GM12878 (cell line): ENCODE measurements around the gene PPP1R3E. TPM values are rescaled to one million over a fixed set of nuclear protein-coding genes. Genes with fewer than 3 reads are reported as not detected.

Source experiments
- ASH2L ChIP-seq: fragments of 300-600, 200-600 bp; sonication (generic); IDR thresholded peaks from 2 replicates; pipeline ENCODE4 v1.6.1; 2017; ENCODE audit warnings: low read depth, mild to moderate bottlenecking, borderline replicate concordance
- BMI1 ChIP-seq: fragments of 450-650 bp; IDR thresholded peaks from 2 replicates; pipeline ENCODE4 v1.6.1; 2016; ENCODE audit warnings: mild to moderate bottlenecking, moderate library complexity, borderline replicate concordance
- CHD1 ChIP-seq: IDR thresholded peaks from 2 replicates; pipeline ENCODE4 v1.6.1; 2012; ENCODE audit warnings: low read depth, low read length, improper control_type of control experiment
- CREM ChIP-seq: IDR thresholded peaks from 2 replicates; pipeline ENCODE4 v1.6.1; 2014; ENCODE audit warnings: antibody characterized with exemption, low read depth
- GATAD2B ChIP-seq: fragments of 450-650 bp; conservative IDR thresholded peaks from 2 replicates; pipeline ENCODE4 v1.6.1; 2017; ENCODE audit warnings: low read depth, mild to moderate bottlenecking, moderate library complexity
- HDAC6 ChIP-seq: fragments of 200-600 bp; sonication (generic); IDR thresholded peaks from one replicate; pipeline ENCODE4 v1.8.0; 2017; ENCODE audit warnings: antibody characterized with exemption; ENCODE audit not compliant: unreplicated experiment
- NR2F1 ChIP-seq: fragments of 450-650 bp; conservative IDR thresholded peaks from 2 replicates; pipeline ENCODE4 v1.6.1; 2017; ENCODE audit warnings: mild to moderate bottlenecking
- PBX3 ChIP-seq: IDR thresholded peaks from 2 replicates; pipeline ENCODE4 v1.6.1; 2011; ENCODE audit warnings: mild to moderate bottlenecking, low read depth, low read length, moderate library complexity; ENCODE audit not compliant: insufficient replicate concordance
- PKNOX1 ChIP-seq: fragments of 450-650 bp; IDR thresholded peaks from 2 replicates; pipeline ENCODE4 v1.6.1; 2016; ENCODE audit warnings: mild to moderate bottlenecking
- POU2F2 ChIP-seq: IDR thresholded peaks from 3 replicates; pipeline ENCODE4 v1.6.1; 2011; ENCODE audit warnings: low read depth, mild to moderate bottlenecking, low read length, borderline replicate concordance
- RELA ChIP-seq: fragments of 450-650 bp; IDR thresholded peaks from 2 replicates; pipeline ENCODE4 v1.8.0; 2014; ENCODE audit warnings: borderline replicate concordance; ENCODE audit not compliant: partially characterized antibody
- SMAD5 ChIP-seq: IDR thresholded peaks from 2 replicates; pipeline ENCODE4 v1.6.1; 2016; ENCODE audit warnings: antibody characterized with exemption, low read depth
- SMC3 ChIP-seq: IDR thresholded peaks from 2 replicates; pipeline ENCODE4 v1.6.1; 2011; ENCODE audit warnings: low read length, improper control_type of control experiment, borderline replicate concordance
- TCF3 ChIP-seq: IDR thresholded peaks from 2 replicates; pipeline ENCODE4 v1.6.1; 2012; ENCODE audit warnings: low read depth, mild to moderate bottlenecking, low read length, borderline replicate concordance; ENCODE audit not compliant: insufficient read depth
- WRNIP1 ChIP-seq: IDR thresholded peaks from 2 replicates; pipeline ENCODE4 v1.6.1; 2011; ENCODE audit warnings: low read depth, low read length, improper control_type of control experiment, borderline replicate concordance
- YBX1 ChIP-seq: fragments of 450-650 bp; IDR thresholded peaks from 2 replicates; pipeline ENCODE4 v1.6.1; 2016; ENCODE audit warnings: antibody characterized with exemption
- ZZZ3 ChIP-seq: IDR thresholded peaks from 2 replicates; pipeline ENCODE4 v1.6.1; 2011; ENCODE audit warnings: low read depth; ENCODE audit not compliant: control insufficient read depth, insufficient read length
- polyA plus RNA-seq, 11 experiments: library from polyadenylated mRNA; depleted of rRNA in 4 of 11; unstranded in 6 of 11; stranded (reverse) in 5 of 11; fragments of >200 nt; fragmentation: Nextera tagmentation in 4 of 11; fragmentation: Illumina TruSeq in 1 of 11; extraction: Ambion mirVana in 4 of 11; extraction: Trizol in 1 of 11; gene quantifications; 1 replicate in 1 of 11; 2 replicates in 10 of 11; pipeline versions ENCODE4 v1.2.1 to v1.2.3, GENCODE V29; 2011 to 2016; ENCODE audit warnings: inconsistent platforms in 2 of 11, missing spikeins in 2 of 11, low read depth in 1 of 11
- total RNA-seq, 4 experiments: library from RNA; depleted of rRNA in 3 of 4; stranded (reverse); fragments of >200 nt in 3 of 4; fragmentation: Illumina TruSeq in 1 of 4; extraction: Trizol in 1 of 4; gene quantifications; 2 replicates each; pipeline versions ENCODE4 v1.2.1 to v1.2.3, GENCODE V29; 2013 to 2021
- TF ChIP-seq, protein P1 (sequence below): fragments of 450-650 bp; IDR thresholded peaks from 2 replicates; pipeline ENCODE4 v1.6.1; 2017; ENCODE audit warnings: mild to moderate bottlenecking
- TF ChIP-seq, protein P2 (sequence below): fragments of 450-650 bp; IDR thresholded peaks from 2 replicates; pipeline ENCODE4 v1.6.1; 2017; ENCODE audit warnings: antibody characterized with exemption, mild to moderate bottlenecking, moderate library complexity
- TF ChIP-seq, protein P3 (sequence below): IDR thresholded peaks from 2 replicates; pipeline ENCODE4 v1.6.1; 2011; ENCODE audit warnings: borderline replicate concordance, low read depth, mild to moderate bottlenecking, moderate library complexity, low read length; ENCODE audit not compliant: insufficient read depth, poor library complexity, severe bottlenecking
- TF ChIP-seq, protein P4 (sequence below): IDR thresholded peaks from 2 replicates; pipeline ENCODE4 v1.6.1; 2012; ENCODE audit warnings: low read depth, low read length, improper control_type of control experiment

PPP1R3E gene
- total and polyA plus RNA-seq, 10 of the 15 experiments (the other 5 are each of a cell fraction or from before 2014, with no cell fraction given) = 4.6 to 26.4 (median 7.1) TPM

- TF ChIP-seq HDAC6 = no peak
- peak; percentile 70 for TF ChIP-seq SMC3
- TF ChIP-seq, protein P1, sequence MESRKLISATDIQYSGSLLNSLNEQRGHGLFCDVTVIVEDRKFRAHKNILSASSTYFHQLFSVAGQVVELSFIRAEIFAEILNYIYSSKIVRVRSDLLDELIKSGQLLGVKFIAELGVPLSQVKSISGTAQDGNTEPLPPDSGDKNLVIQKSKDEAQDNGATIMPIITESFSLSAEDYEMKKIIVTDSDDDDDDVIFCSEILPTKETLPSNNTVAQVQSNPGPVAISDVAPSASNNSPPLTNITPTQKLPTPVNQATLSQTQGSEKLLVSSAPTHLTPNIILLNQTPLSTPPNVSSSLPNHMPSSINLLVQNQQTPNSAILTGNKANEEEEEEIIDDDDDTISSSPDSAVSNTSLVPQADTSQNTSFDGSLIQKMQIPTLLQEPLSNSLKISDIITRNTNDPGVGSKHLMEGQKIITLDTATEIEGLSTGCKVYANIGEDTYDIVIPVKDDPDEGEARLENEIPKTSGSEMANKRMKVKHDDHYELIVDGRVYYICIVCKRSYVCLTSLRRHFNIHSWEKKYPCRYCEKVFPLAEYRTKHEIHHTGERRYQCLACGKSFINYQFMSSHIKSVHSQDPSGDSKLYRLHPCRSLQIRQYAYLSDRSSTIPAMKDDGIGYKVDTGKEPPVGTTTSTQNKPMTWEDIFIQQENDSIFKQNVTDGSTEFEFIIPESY = no peak
- TF ChIP-seq TCF3 = no peak
- no peak for TF ChIP-seq YBX1
- TF ChIP-seq WRNIP1 = 0 out of 2 replicates have a peak, but pooled peaks have one; percentile 82
- TF ChIP-seq, protein P2, sequence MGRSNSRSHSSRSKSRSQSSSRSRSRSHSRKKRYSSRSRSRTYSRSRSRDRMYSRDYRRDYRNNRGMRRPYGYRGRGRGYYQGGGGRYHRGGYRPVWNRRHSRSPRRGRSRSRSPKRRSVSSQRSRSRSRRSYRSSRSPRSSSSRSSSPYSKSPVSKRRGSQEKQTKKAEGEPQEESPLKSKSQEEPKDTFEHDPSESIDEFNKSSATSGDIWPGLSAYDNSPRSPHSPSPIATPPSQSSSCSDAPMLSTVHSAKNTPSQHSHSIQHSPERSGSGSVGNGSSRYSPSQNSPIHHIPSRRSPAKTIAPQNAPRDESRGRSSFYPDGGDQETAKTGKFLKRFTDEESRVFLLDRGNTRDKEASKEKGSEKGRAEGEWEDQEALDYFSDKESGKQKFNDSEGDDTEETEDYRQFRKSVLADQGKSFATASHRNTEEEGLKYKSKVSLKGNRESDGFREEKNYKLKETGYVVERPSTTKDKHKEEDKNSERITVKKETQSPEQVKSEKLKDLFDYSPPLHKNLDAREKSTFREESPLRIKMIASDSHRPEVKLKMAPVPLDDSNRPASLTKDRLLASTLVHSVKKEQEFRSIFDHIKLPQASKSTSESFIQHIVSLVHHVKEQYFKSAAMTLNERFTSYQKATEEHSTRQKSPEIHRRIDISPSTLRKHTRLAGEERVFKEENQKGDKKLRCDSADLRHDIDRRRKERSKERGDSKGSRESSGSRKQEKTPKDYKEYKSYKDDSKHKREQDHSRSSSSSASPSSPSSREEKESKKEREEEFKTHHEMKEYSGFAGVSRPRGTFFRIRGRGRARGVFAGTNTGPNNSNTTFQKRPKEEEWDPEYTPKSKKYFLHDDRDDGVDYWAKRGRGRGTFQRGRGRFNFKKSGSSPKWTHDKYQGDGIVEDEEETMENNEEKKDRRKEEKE = no peak
- TF ChIP-seq ASH2L = no peak
- no peak for TF ChIP-seq GATAD2B
- no peak for TF ChIP-seq SMAD5
- TF ChIP-seq BMI1 = no peak
- no peak for TF ChIP-seq NR2F1
- no peak for TF ChIP-seq PKNOX1
- no peak for TF ChIP-seq RELA
- no peak; the same call in 2 of the 3 replicates for TF ChIP-seq POU2F2
- TF ChIP-seq, protein P3, sequence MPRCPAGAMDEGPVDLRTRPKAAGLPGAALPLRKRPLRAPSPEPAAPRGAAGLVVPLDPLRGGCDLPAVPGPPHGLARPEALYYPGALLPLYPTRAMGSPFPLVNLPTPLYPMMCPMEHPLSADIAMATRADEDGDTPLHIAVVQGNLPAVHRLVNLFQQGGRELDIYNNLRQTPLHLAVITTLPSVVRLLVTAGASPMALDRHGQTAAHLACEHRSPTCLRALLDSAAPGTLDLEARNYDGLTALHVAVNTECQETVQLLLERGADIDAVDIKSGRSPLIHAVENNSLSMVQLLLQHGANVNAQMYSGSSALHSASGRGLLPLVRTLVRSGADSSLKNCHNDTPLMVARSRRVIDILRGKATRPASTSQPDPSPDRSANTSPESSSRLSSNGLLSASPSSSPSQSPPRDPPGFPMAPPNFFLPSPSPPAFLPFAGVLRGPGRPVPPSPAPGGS = peak; percentile 32
- TF ChIP-seq PBX3 = no peak
- TF ChIP-seq, protein P4, sequence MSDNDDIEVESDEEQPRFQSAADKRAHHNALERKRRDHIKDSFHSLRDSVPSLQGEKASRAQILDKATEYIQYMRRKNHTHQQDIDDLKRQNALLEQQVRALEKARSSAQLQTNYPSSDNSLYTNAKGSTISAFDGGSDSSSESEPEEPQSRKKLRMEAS = no peak
- no peak for TF ChIP-seq ZZZ3
- TF ChIP-seq CHD1 = no peak
- TF ChIP-seq CREM = peak; percentile 70
Observed at GRCh38 chr14:23294734-23295561, 7.7 kb downstream of the PPP1R3E start (continued).
